ENCODE results near the gene PTDSS2. TPM values are rescaled to one million over a fixed set of nuclear protein-coding genes. Genes with fewer than 3 reads are reported as not detected.

The PTDSS2 gene
- total and polyA plus RNA-seq, 9 of the 15 experiments (the other 6 are each of a cell fraction or from before 2014, with no cell fraction given): 0.45 to 53.9 (median 17.2) TPM

DNA sequence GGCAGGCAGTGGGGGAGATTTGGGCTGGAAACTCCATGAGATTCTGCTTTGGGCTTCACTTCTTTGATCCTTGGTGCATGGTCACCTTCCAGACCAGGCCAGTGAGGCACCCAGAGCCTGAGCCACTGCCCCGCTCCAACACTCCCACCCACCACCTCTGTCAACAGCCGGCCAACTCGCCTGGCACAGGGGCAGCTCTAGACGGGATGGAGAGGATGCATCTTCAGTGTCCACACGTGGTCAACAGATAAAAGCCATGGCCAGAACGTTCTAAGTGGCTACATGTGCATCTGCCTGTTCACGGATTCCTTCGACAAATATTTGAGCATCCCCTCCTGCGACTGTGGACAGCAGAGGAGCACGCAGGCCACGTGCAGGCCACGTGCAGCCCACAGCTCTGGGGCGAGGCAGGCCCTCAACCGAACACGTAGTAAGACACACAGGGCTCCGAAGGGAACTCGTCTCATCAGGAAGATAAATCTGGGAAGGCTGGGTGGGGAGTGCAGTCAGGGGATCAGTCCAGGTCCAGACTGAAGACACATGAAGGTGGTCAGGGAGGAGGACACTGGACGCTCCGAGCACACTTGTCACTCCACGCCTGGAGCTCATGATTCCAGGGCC, 88.5 kb downstream of the PTDSS2 start:
- Histone ChIP-seq H3K27me3 (ENCODE audit: control insufficient read depth in 2 of 2, insufficient read depth in 2 of 2, low read length in 2 of 2) (no peaks in the 10 kb centered on the region), H3K36me3 (ENCODE audit: control insufficient read depth, insufficient read depth, low read length) (peaks cover 9% of the 10 kb centered on the region; the same call in 1 of the 3 replicates), H3K4me1 (replicated peaks in 1 of 2; ENCODE audit: control insufficient read depth in 2 of 2, insufficient read depth in 2 of 2, low read length in 2 of 2) (peaks cover 22 to 69% of the 10 kb centered on the region in 2 experiments), H3K4me2 (ENCODE audit: insufficient read depth, low read length) (no peak overlapping the region), H4K20me1 (replicated peaks; ENCODE audit: control insufficient read depth, insufficient read depth, low read length) (0 out of 2 replicates have a peak, but pooled peaks cover 4% of the 10 kb centered on the region), H3K9me1 (ENCODE audit: control insufficient read depth, insufficient read depth, low read length) (peaks cover 3% of the 10 kb centered on the region), H3K27ac (ENCODE audit: extremely low read depth, low read depth, low read length) (no peak overlapping the region), H3K79me2 (ENCODE audit: control insufficient read depth, insufficient read depth, low read length) (peaks cover 15% of the 10 kb centered on the region), H3K9me3 (replicated peaks; ENCODE audit: control insufficient read depth, insufficient read depth, low read depth, low read length) (no peaks in the 10 kb centered on the region), H3K4me3 (no peak overlapping the region), H3K9ac (ENCODE audit: insufficient read depth in 1 of 2, low read depth in 2 of 2, low read length in 2 of 2) (no peak overlapping the region), H2AFZ (ENCODE audit: low read depth, low read length) (no peak overlapping the region)
- ChIA-PET POLR2A (interaction anchor here (0.7 to 0.8 kb wide), 2 partner anchors 16 to 280 kb away, joined by 3 read pairs; no protein-coding TSS in a partner anchor), CTCF (ENCODE audit: low intra/inter-chr PET ratio) (no interaction called here)
- no peak for TF ChIP-seq BRD9 (IDR thresholded peaks at IDR 0.05; ENCODE audit: low read depth, partially characterized antibody)
- TF ChIP-seq, protein P1, sequence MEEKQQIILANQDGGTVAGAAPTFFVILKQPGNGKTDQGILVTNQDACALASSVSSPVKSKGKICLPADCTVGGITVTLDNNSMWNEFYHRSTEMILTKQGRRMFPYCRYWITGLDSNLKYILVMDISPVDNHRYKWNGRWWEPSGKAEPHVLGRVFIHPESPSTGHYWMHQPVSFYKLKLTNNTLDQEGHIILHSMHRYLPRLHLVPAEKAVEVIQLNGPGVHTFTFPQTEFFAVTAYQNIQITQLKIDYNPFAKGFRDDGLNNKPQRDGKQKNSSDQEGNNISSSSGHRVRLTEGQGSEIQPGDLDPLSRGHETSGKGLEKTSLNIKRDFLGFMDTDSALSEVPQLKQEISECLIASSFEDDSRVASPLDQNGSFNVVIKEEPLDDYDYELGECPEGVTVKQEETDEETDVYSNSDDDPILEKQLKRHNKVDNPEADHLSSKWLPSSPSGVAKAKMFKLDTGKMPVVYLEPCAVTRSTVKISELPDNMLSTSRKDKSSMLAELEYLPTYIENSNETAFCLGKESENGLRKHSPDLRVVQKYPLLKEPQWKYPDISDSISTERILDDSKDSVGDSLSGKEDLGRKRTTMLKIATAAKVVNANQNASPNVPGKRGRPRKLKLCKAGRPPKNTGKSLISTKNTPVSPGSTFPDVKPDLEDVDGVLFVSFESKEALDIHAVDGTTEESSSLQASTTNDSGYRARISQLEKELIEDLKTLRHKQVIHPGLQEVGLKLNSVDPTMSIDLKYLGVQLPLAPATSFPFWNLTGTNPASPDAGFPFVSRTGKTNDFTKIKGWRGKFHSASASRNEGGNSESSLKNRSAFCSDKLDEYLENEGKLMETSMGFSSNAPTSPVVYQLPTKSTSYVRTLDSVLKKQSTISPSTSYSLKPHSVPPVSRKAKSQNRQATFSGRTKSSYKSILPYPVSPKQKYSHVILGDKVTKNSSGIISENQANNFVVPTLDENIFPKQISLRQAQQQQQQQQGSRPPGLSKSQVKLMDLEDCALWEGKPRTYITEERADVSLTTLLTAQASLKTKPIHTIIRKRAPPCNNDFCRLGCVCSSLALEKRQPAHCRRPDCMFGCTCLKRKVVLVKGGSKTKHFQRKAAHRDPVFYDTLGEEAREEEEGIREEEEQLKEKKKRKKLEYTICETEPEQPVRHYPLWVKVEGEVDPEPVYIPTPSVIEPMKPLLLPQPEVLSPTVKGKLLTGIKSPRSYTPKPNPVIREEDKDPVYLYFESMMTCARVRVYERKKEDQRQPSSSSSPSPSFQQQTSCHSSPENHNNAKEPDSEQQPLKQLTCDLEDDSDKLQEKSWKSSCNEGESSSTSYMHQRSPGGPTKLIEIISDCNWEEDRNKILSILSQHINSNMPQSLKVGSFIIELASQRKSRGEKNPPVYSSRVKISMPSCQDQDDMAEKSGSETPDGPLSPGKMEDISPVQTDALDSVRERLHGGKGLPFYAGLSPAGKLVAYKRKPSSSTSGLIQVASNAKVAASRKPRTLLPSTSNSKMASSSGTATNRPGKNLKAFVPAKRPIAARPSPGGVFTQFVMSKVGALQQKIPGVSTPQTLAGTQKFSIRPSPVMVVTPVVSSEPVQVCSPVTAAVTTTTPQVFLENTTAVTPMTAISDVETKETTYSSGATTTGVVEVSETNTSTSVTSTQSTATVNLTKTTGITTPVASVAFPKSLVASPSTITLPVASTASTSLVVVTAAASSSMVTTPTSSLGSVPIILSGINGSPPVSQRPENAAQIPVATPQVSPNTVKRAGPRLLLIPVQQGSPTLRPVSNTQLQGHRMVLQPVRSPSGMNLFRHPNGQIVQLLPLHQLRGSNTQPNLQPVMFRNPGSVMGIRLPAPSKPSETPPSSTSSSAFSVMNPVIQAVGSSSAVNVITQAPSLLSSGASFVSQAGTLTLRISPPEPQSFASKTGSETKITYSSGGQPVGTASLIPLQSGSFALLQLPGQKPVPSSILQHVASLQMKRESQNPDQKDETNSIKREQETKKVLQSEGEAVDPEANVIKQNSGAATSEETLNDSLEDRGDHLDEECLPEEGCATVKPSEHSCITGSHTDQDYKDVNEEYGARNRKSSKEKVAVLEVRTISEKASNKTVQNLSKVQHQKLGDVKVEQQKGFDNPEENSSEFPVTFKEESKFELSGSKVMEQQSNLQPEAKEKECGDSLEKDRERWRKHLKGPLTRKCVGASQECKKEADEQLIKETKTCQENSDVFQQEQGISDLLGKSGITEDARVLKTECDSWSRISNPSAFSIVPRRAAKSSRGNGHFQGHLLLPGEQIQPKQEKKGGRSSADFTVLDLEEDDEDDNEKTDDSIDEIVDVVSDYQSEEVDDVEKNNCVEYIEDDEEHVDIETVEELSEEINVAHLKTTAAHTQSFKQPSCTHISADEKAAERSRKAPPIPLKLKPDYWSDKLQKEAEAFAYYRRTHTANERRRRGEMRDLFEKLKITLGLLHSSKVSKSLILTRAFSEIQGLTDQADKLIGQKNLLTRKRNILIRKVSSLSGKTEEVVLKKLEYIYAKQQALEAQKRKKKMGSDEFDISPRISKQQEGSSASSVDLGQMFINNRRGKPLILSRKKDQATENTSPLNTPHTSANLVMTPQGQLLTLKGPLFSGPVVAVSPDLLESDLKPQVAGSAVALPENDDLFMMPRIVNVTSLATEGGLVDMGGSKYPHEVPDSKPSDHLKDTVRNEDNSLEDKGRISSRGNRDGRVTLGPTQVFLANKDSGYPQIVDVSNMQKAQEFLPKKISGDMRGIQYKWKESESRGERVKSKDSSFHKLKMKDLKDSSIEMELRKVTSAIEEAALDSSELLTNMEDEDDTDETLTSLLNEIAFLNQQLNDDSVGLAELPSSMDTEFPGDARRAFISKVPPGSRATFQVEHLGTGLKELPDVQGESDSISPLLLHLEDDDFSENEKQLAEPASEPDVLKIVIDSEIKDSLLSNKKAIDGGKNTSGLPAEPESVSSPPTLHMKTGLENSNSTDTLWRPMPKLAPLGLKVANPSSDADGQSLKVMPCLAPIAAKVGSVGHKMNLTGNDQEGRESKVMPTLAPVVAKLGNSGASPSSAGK (IDR thresholded peaks at IDR 0.05): 0 out of 2 replicates have a peak, but pooled peaks have one; percentile 25
- no peak for TF ChIP-seq ZNF444 (CRISPR knock-in tag; IDR thresholded peaks at IDR 0.05)
- no peak for TF ChIP-seq SMARCE1 (IDR thresholded peaks at IDR 0.05)
- in situ Hi-C loops (cut with MboI): no loop called here
- intact Hi-C loops (cut with micrococcal nuclease): no loop called here
- FAIRE-seq (peak; percentile 44), ATAC-seq (no peak), DNase-seq (ENCODE audit: extremely low read depth in 1 of 4, low spot score in 3 of 4) (no peak)
- WGBS (ENCODE audit: insufficient coverage, low coverage, missing lambda C conversion rate): 82% methylated on average over 18 of the region's 20 CpGs
- BruUV-seq (replicated peaks): no TSS peak
